Lower lobe of right lung (tissue), 2 donors: ENCODE measurements around the gene LEPR. TPM values are rescaled to one million over a fixed set of nuclear protein-coding genes. Genes with fewer than 3 reads are reported as not detected.
"Not testable (repeated sequence)": the region's sequence is repeated elsewhere in the genome, so short reads cannot be mapped to it uniquely, and the experiment has no call there.

Source experiments
- ATAC-seq, 2 donors: fragments of 200-7000 bp; cut with Tn5 transposase; one replicate each; pipeline ENCODE4 v1.9.1; 2020 to 2022; ENCODE audit warnings: mild to moderate bottlenecking in 2 of 2, moderate library complexity in 2 of 2
- DNase-seq: peaks from one replicate; pipeline ENCODE4 v3.0.0-alpha.2; 2020
- H3K27ac ChIP-seq: fragments of 200-600 bp; one replicate; pipeline ENCODE4 v1.8.0; 2022
- H3K27me3 ChIP-seq: fragments of 200-600 bp; one replicate; pipeline ENCODE4 v1.8.0; 2022; ENCODE audit warnings: low read depth
- H3K36me3 ChIP-seq: fragments of 200-600 bp; one replicate; pipeline ENCODE4 v1.8.0; 2022; ENCODE audit warnings: mild to moderate bottlenecking
- H3K4me1 ChIP-seq: fragments of 200-600 bp; one replicate; pipeline ENCODE4 v1.8.0; 2022
- H3K4me3 ChIP-seq: fragments of 200-600 bp; one replicate; pipeline ENCODE4 v1.8.0; 2022; ENCODE audit warnings: mild to moderate bottlenecking
- H3K9me3 ChIP-seq: fragments of 200-600 bp; one replicate; pipeline ENCODE4 v1.8.0; 2022
- CTCF ChIP-seq: fragments of 200-600 bp; IDR thresholded peaks from one replicate; pipeline ENCODE4 v1.8.0; 2022; ENCODE audit warnings: antibody characterized with exemption, mild to moderate bottlenecking
- intact Hi-C: fragments of 100-400 bp; cut with DNase I; formaldehyde crosslinking; loops from one replicate; pipeline ENCODE4 v1.11.0; 2022
- total RNA-seq: library from RNA; stranded (reverse); fragmentation: NEBNext Ultra II Directional; extraction: Animal tissue kit (Norgen Biotek cat#: 25700); gene quantifications from one replicate; pipeline ENCODE4 v1.2.1, GENCODE V29; 2021
- donor health status: DM: no; HTN: yes; CAD: no; lungs with severe emphysema.

LEPR gene
- total RNA-seq, 1 donor from 2014 or later: 27.7 TPM

DNA sequence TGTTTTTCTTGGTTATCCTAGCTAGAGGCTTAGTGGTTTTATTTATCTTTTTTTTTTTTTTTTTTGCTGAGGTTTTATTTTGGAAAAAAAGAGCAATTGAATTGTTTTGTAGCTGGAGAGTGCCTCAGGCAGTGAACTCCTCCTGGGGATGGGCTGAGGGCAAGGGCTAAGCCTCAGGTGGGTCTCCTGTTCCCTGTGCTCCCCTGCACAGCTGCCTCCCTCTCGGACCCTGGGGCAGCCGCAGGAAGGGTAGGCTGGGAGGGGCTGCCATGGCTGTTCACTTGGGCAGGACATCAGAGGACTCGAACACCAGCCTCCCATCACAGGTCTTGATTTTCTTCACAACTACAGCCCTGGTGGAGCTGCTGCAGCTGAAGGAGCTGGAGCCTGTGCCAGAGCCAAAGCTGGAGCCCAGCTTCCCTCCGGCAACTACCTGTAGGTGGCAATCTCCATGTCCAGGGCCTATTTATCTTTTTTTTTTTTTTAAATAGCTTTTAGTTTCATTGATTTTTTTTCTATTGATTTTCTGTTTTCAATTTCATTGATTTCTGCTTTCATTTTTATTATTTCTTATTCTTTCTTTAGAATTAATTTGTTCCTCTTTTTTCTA is 28.9 kb downstream of the LEPR start:
- no peak for TF ChIP-seq CTCF
- DNase-seq (no peak), ATAC-seq (no peak)
- Histone ChIP-seq H3K27me3 (no peaks in the 10 kb centered on the region), H3K9me3 (no peaks in the 10 kb centered on the region), H3K4me1 (no peaks in the 10 kb centered on the region), H3K36me3 (no peaks in the 10 kb centered on the region), H3K4me3 (no peak overlapping the region), H3K27ac (no peak overlapping the region)
- intact Hi-C loops: no loop called here

- H3K4me1 ChIP-seq, H3K4me3 ChIP-seq, DNase-seq, H3K27me3 ChIP-seq, intact Hi-C loops, ATAC-seq, H3K9me3 ChIP-seq, H3K27ac ChIP-seq, H3K36me3 ChIP-seq: not testable (repeated sequence)
These were observed 35.2 kb downstream of the LEPR start for GRCh38 chr1:65455678-65456077.

GRCh38 chr1:65456481-65456880 is 36.0 kb downstream of the LEPR start:
- Histone ChIP-seq H3K27ac (no peak overlapping the region), H3K4me3 (no peak overlapping the region), H3K36me3 (no peaks in the 10 kb centered on the region), H3K9me3 (no peaks in the 10 kb centered on the region), H3K27me3 (no peaks in the 10 kb centered on the region), H3K4me1 (no peaks in the 10 kb centered on the region)
- ATAC-seq (no peak), DNase-seq (no peak)
- intact Hi-C loops: no loop called here
- no peak for TF ChIP-seq CTCF

DNA sequence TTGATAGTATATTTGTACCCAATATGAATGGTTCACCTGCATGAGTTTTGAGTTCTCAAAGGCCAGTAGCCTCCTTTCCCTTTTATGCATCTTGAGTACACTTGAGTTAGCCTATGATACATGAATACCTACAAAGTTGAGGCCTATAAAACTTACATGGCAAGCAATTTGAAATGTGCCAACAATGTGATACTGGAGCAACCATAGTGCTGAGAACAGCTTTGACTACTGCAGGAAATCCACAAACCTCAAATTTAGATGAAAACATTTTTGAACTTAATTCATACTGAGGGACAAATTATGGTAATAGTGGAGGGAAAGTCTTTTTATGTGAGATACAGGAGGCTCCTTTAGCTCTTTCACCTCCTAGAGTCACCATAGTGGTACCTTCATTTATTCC is 37.4 kb downstream of the LEPR start:
- no peak for ATAC-seq
- Histone ChIP-seq H3K27ac (no peak overlapping the region), H3K27me3 (no peaks in the 10 kb centered on the region), H3K4me1 (no peaks in the 10 kb centered on the region), H3K4me3 (no peak overlapping the region), H3K9me3 (no peaks in the 10 kb centered on the region), H3K36me3 (no peaks in the 10 kb centered on the region)
- DNase-seq: no peak
- no peak for TF ChIP-seq CTCF
- intact Hi-C loops: no loop called here

- Histone ChIP-seq H3K36me3 (no peaks in the 10 kb centered on the region), H3K9me3 (no peaks in the 10 kb centered on the region), H3K27ac (no peak overlapping the region), H3K4me3 (no peak overlapping the region), H3K4me1 (no peaks in the 10 kb centered on the region), H3K27me3 (no peaks in the 10 kb centered on the region)
- TF ChIP-seq CTCF: no peak
- ATAC-seq (no peak), DNase-seq (no peak)
- intact Hi-C loops: no loop called here
These were observed 38.4 kb downstream of the LEPR start for GRCh38 chr1:65458730-65459396.

- intact Hi-C loops: no loop called here
- TF ChIP-seq CTCF: peak; percentile 44
- Histone ChIP-seq H3K27ac (no peak overlapping the region), H3K4me1 (no peaks in the 10 kb centered on the region), H3K36me3 (no peaks in the 10 kb centered on the region), H3K27me3 (no peaks in the 10 kb centered on the region), H3K4me3 (no peak overlapping the region), H3K9me3 (no peaks in the 10 kb centered on the region)
- ATAC-seq: peak; percentile 23 to 42
- no peak for DNase-seq
These were observed 38.9 kb downstream of the LEPR start for GRCh38 chr1:65459397-65459768.

- H3K27me3 ChIP-seq, ATAC-seq, H3K36me3 ChIP-seq, H3K4me3 ChIP-seq, intact Hi-C loops, DNase-seq, H3K9me3 ChIP-seq, H3K27ac ChIP-seq: not testable (repeated sequence)
- peaks cover 11% of the 10 kb centered on the region for H3K4me1 ChIP-seq
These were observed 45.4 kb downstream of the LEPR start for GRCh38 chr1:65465837-65466236.
